ENCODE measurements around the gene GBGT1. TPM values are rescaled to one million over a fixed set of nuclear protein-coding genes. Genes with fewer than 3 reads are reported as not detected.

Gene GBGT1
- total and polyA plus RNA-seq, 4 donors = 6.1 to 42.9 (median 23.2) TPM

GRCh38 chr9:133141833-133142595, 21.7 kb downstream of the GBGT1 start:
- H3K27ac ChIP-seq (ENCODE audit: low read depth in 1 of 2, low read length in 1 of 2) = peak overlapping the region in 1 of 2 donors; percentile 32
- no peaks in the 10 kb centered on the region for H3K36me3 ChIP-seq (ENCODE audit: control insufficient read depth in 4 of 4, insufficient read depth in 4 of 4, low read length in 4 of 4)
- ATAC-seq (ENCODE audit: insufficient read depth, low FRiP score) (no peak), DNase-seq (peak; percentile 25 to 38 (median 28))
- WGBS, 2 donors = 38 to 39% methylated on average over 16 of the region's 16 CpGs
- no peaks in the 10 kb centered on the region for H3K9me3 ChIP-seq (ENCODE audit: control insufficient read depth in 4 of 4, insufficient read depth in 3 of 4, low read length in 3 of 4)
- TF ChIP-seq CTCF (IDR thresholded peaks at IDR 0.05; ENCODE audit: control extremely low read depth, extremely low read depth) = no peak
- H3K4me3 ChIP-seq = no peak overlapping the region
- H3K9ac ChIP-seq (ENCODE audit: insufficient read depth in 1 of 2, low read length in 2 of 2) = no peak overlapping the region
- H3K4me1 ChIP-seq (ENCODE audit: control insufficient read depth in 5 of 5, insufficient read depth in 5 of 5, low read length in 5 of 5) = peaks cover 0 to 26% (median 8%) of the 10 kb centered on the region in 5 donors
- no peaks in the 10 kb centered on the region for H3K27me3 ChIP-seq (ENCODE audit: control insufficient read depth in 3 of 3, insufficient read depth in 3 of 3, low read length in 2 of 3)

GRCh38 chr9:133140606-133141005, 23.1 kb downstream of the GBGT1 start:
- H3K27me3 ChIP-seq (ENCODE audit: control insufficient read depth in 3 of 3, insufficient read depth in 3 of 3, low read length in 2 of 3) = no peaks in the 10 kb centered on the region
- ATAC-seq (ENCODE audit: insufficient read depth, low FRiP score) (no peak), DNase-seq (no peak)
- H3K9ac ChIP-seq (ENCODE audit: insufficient read depth in 1 of 2, low read length in 2 of 2) = no peak overlapping the region
- no peaks in the 10 kb centered on the region for H3K9me3 ChIP-seq (ENCODE audit: control insufficient read depth in 4 of 4, insufficient read depth in 3 of 4, low read length in 3 of 4)
- WGBS, 2 donors = 91 to 92% methylated on average over 13 to 14 of the region's 14 CpGs
- no peaks in the 10 kb centered on the region for H3K36me3 ChIP-seq (ENCODE audit: control insufficient read depth in 4 of 4, insufficient read depth in 4 of 4, low read length in 4 of 4)
- no peak for TF ChIP-seq CTCF (IDR thresholded peaks at IDR 0.05; ENCODE audit: control extremely low read depth, extremely low read depth)
- peaks cover 0 to 27% (median 8%) of the 10 kb centered on the region in 5 donors for H3K4me1 ChIP-seq (ENCODE audit: control insufficient read depth in 5 of 5, insufficient read depth in 5 of 5, low read length in 5 of 5)
- H3K4me3 ChIP-seq = no peak overlapping the region
- H3K27ac ChIP-seq (ENCODE audit: low read depth in 1 of 2, low read length in 1 of 2) = no peak overlapping the region

GRCh38 chr9:133140174-133140505, 23.6 kb downstream of the GBGT1 start:
- no peak for ATAC-seq (ENCODE audit: insufficient read depth, low FRiP score)
- no peak for DNase-seq
- no peak overlapping the region for H3K27ac ChIP-seq (ENCODE audit: low read depth in 1 of 2, low read length in 1 of 2)

More at GRCh38 chr9:133140174-133140505, 23.6 kb downstream of the GBGT1 start:
- no peak overlapping the region for H3K4me3 ChIP-seq
- peaks cover 0 to 32% (median 8%) of the 10 kb centered on the region in 5 donors for H3K4me1 ChIP-seq (ENCODE audit: control insufficient read depth in 5 of 5, insufficient read depth in 5 of 5, low read length in 5 of 5)
- H3K36me3 ChIP-seq (ENCODE audit: control insufficient read depth in 4 of 4, insufficient read depth in 4 of 4, low read length in 4 of 4) = no peaks in the 10 kb centered on the region
- H3K27me3 ChIP-seq (ENCODE audit: control insufficient read depth in 3 of 3, insufficient read depth in 3 of 3, low read length in 2 of 3) = no peaks in the 10 kb centered on the region
- H3K9ac ChIP-seq (ENCODE audit: insufficient read depth in 1 of 2, low read length in 2 of 2) = no peak overlapping the region
- no peak for TF ChIP-seq CTCF (IDR thresholded peaks at IDR 0.05; ENCODE audit: control extremely low read depth, extremely low read depth)
- H3K9me3 ChIP-seq (ENCODE audit: control insufficient read depth in 4 of 4, insufficient read depth in 3 of 4, low read length in 3 of 4) = no peaks in the 10 kb centered on the region
- 94 to 98% methylated on average over 4 of the region's 4 CpGs for WGBS, 2 donors
